Activated CD4-positive, alpha-beta T cell treated with anti-CD3 and anti-CD28 coated beads, Interleukin-2, amount 10 ng/mL, durations not matched to agents 7 days and 5 days (primary cell): ENCODE measurements around the gene ANKLE1. TPM values are rescaled to one million over a fixed set of nuclear protein-coding genes. Genes with fewer than 3 reads are reported as not detected.
"Not testable (repeated sequence)": the region's sequence is repeated elsewhere in the genome, so short reads cannot be mapped to it uniquely, and the experiment has no call there.

ENCODE experiments used
- CTCF ChIA-PET: fragments of 350-600 bp; sonication (Branson Sonifier 250); formaldehyde crosslinking; loops from one replicate; lab custom pipeline; 2021; ENCODE audit warnings: antibody characterized with exemption; lab: Charles Lee
- POLR2A ChIA-PET: fragments of 350-600 bp; sonication (Branson Sonifier 250); formaldehyde crosslinking; loops from one replicate; lab custom pipeline; 2021; ENCODE audit warnings: antibody characterized with exemption; lab: Charles Lee
- DNase-seq: peaks from one replicate; pipeline ENCODE4 v3.0.0-alpha.2; 2020
- H3K27ac Mint-ChIP-seq: one replicate; pipeline ENCODE4 v1.8.0; 2021; ENCODE audit warnings: mild to moderate bottlenecking, moderate library complexity, mixed read lengths
- H3K27me3 Mint-ChIP-seq: one replicate; pipeline ENCODE4 v1.8.0; 2021; ENCODE audit warnings: mixed read lengths
- H3K36me3 Mint-ChIP-seq: one replicate; pipeline ENCODE4 v1.8.0; 2021; ENCODE audit warnings: low read depth, mixed read lengths
- H3K4me1 Mint-ChIP-seq: one replicate; pipeline ENCODE4 v1.8.0; 2021; ENCODE audit warnings: mixed read lengths
- H3K4me3 Mint-ChIP-seq: one replicate; pipeline ENCODE4 v1.8.0; 2021; ENCODE audit warnings: mild to moderate bottlenecking, moderate library complexity, mixed read lengths
- H3K9me3 Mint-ChIP-seq: one replicate; pipeline ENCODE4 v1.8.0; 2021; ENCODE audit warnings: mixed read lengths
- total RNA-seq, 2 experiments: library from RNA; stranded (reverse); gene quantifications; one replicate each; pipeline ENCODE4 v1.2.3, GENCODE V29; 2021

Gene ANKLE1
- total RNA-seq, 2 experiments from 2014 or later: 1.7 to 1.9 TPM

GRCh38 chr19:17294051-17294891 is 12.6 kb downstream of the ANKLE1 start:
- POLR2A ChIA-PET: interaction anchor here (0.6 kb wide), 1 partner anchor 43 kb away, joined by 3 read pairs; no protein-coding TSS in a partner anchor

GRCh38 chr19:17295551-17295950 is 13.8 kb downstream of the ANKLE1 start:
- H3K27ac Mint-ChIP-seq, H3K9me3 Mint-ChIP-seq, H3K4me3 Mint-ChIP-seq, H3K27me3 Mint-ChIP-seq, H3K36me3 Mint-ChIP-seq, H3K4me1 Mint-ChIP-seq, DNase-seq, POLR2A ChIA-PET: not testable (repeated sequence)
- CTCF ChIA-PET: interaction anchor here (1.1 to 2.5 kb wide), 2 partner anchors 12 to 29 kb away, joined by 3 to 9 read pairs; partner anchors contain the start of gene BABAM1

More at GRCh38 chr19:17294051-17294891, 12.6 kb downstream of the ANKLE1 start:
- Mint-ChIP-seq H3K27ac (no peak overlapping the region), H3K36me3 (peaks cover 9% of the 10 kb centered on the region), H3K27me3 (peaks cover 3% of the 10 kb centered on the region), H3K9me3 (no peaks in the 10 kb centered on the region), H3K4me3 (no peak overlapping the region), H3K4me1 (peaks cover 11% of the 10 kb centered on the region)
- CTCF ChIA-PET: interaction anchor here (0.5 to 2.5 kb wide), 5 partner anchors 9 to 287 kb away, joined by 3 to 9 read pairs (median 3); partner anchors contain the start of genes ABHD8 and BABAM1
- peak; percentile 51 for DNase-seq

- peaks cover 11% of the 10 kb centered on the region for H3K36me3 Mint-ChIP-seq
- H3K4me3 Mint-ChIP-seq: no peak overlapping the region
- no peak overlapping the region for H3K27ac Mint-ChIP-seq
- no peak for DNase-seq
- no peaks in the 10 kb centered on the region for H3K9me3 Mint-ChIP-seq
- CTCF ChIA-PET: interaction anchor here (0.5 to 2.5 kb wide), 4 partner anchors 10 to 30 kb away, joined by 3 to 9 read pairs (median 4); partner anchors contain the start of gene BABAM1
- POLR2A ChIA-PET: no interaction called here
- H3K4me1 Mint-ChIP-seq: peaks cover 9% of the 10 kb centered on the region
- H3K27me3 Mint-ChIP-seq: no peaks in the 10 kb centered on the region
Observed at GRCh38 chr19:17296273-17296672, 14.6 kb downstream of the ANKLE1 start.

- Mint-ChIP-seq H3K27me3 (no peaks in the 10 kb centered on the region), H3K36me3 (peaks cover 11% of the 10 kb centered on the region), H3K27ac (no peak overlapping the region), H3K9me3 (no peaks in the 10 kb centered on the region), H3K4me3 (no peak overlapping the region), H3K4me1 (peaks cover 10% of the 10 kb centered on the region)
- no peak for DNase-seq
- POLR2A ChIA-PET: no interaction called here
- CTCF ChIA-PET: interaction anchor here (1.4 kb wide), 1 partner anchor 16 kb away, joined by 4 read pairs; no protein-coding TSS in a partner anchor
Observed at GRCh38 chr19:17296976-17297375, 15.3 kb downstream of the ANKLE1 start.

GRCh38 chr19:17300992-17301619 is 19.4 kb downstream of the ANKLE1 start:
- Mint-ChIP-seq H3K27me3 (no peaks in the 10 kb centered on the region), H3K9me3 (no peaks in the 10 kb centered on the region), H3K4me1 (peaks cover 29% of the 10 kb centered on the region), H3K27ac (no peak overlapping the region), H3K36me3 (peaks cover 11% of the 10 kb centered on the region), H3K4me3 (no peak overlapping the region)
- POLR2A ChIA-PET: no interaction called here
- CTCF ChIA-PET: interaction anchor here (0.8 to 1.0 kb wide), 2 partner anchors 10 to 42 kb away, joined by 3 to 5 read pairs; no protein-coding TSS in a partner anchor
- DNase-seq: no peak

- H3K36me3 Mint-ChIP-seq: peaks cover 11% of the 10 kb centered on the region
- ChIA-PET POLR2A (no interaction called here), CTCF (interaction anchor here (1.6 to 3.1 kb wide), 2 partner anchors 8 to 11 kb away, joined by 3 to 19 read pairs; no protein-coding TSS in a partner anchor)
- DNase-seq: no peak
- peaks cover 36% of the 10 kb centered on the region for H3K4me1 Mint-ChIP-seq
- H3K9me3 Mint-ChIP-seq: no peaks in the 10 kb centered on the region
- H3K27me3 Mint-ChIP-seq: no peaks in the 10 kb centered on the region
- H3K27ac Mint-ChIP-seq: peak overlapping the region; percentile 54
- H3K4me3 Mint-ChIP-seq: peak overlapping the region; percentile 68
Observed at GRCh38 chr19:17302391-17303166, 20.9 kb downstream of the ANKLE1 start.

- ChIA-PET CTCF (interaction anchor here (0.5 to 3.1 kb wide), 7 partner anchors 9 to 126 kb away, joined by 3 to 19 read pairs (median 3); partner anchors contain the start of genes ANKLE1 and USE1), POLR2A (interaction anchor here (0.6 to 0.7 kb wide), 2 partner anchors 36 to 546 kb away, joined by 3 to 10 read pairs; partner anchors contain the start of gene BABAM1)
- H3K27me3 Mint-ChIP-seq: no peaks in the 10 kb centered on the region
- H3K4me3 Mint-ChIP-seq: peak within 1 kb of the TSS; percentile 68
- no peaks in the 10 kb centered on the region for H3K9me3 Mint-ChIP-seq
- H3K36me3 Mint-ChIP-seq: peaks cover 7% of the 10 kb centered on the region
- peak; percentile 95 for DNase-seq
- H3K4me1 Mint-ChIP-seq: peaks cover 41% of the 10 kb centered on the region
- peak within 1 kb of the TSS; percentile 81 for H3K27ac Mint-ChIP-seq
Observed at GRCh38 chr19:17303167-17303939, 21.7 kb downstream of the ANKLE1 start, which contains the start of gene ABHD8. Gene ABHD8, minus strand, starts transcription at chr19:17303425. Its CDS starts 1,809 bp downstream, at chr19:17301616.

GRCh38 chr19:17303940-17304267 is 22.2 kb downstream of the ANKLE1 start:
- POLR2A ChIA-PET: interaction anchor here (0.6 to 0.7 kb wide), 2 partner anchors 37 to 546 kb away, joined by 3 to 10 read pairs; partner anchors contain the start of gene BABAM1

GRCh38 chr19:17304386-17305215 is 22.9 kb downstream of the ANKLE1 start:
- DNase-seq: no peak
- CTCF ChIA-PET: interaction anchor here (0.5 to 3.1 kb wide), 17 partner anchors 10 to 628 kb away, joined by 3 to 19 read pairs (median 4); partner anchors contain the start of genes ANKLE1, BABAM1, BST2 and MVB12A
- Mint-ChIP-seq H3K4me3 (peak overlapping the region; percentile 91), H3K27me3 (no peaks in the 10 kb centered on the region), H3K27ac (peak overlapping the region; percentile 94), H3K9me3 (no peaks in the 10 kb centered on the region), H3K4me1 (peaks cover 47% of the 10 kb centered on the region), H3K36me3 (peaks cover 4% of the 10 kb centered on the region)
- POLR2A ChIA-PET: interaction anchor here (0.6 to 0.7 kb wide), 3 partner anchors 37 to 545 kb away, joined by 3 to 10 read pairs (median 5); partner anchors contain the start of gene BABAM1

More at GRCh38 chr19:17303940-17304267, 22.2 kb downstream of the ANKLE1 start:
- DNase-seq: no peak
- peaks cover 42% of the 10 kb centered on the region for H3K4me1 Mint-ChIP-seq
- H3K4me3 Mint-ChIP-seq: peak overlapping the region; percentile 68
- peaks cover 3% of the 10 kb centered on the region for H3K36me3 Mint-ChIP-seq
- H3K9me3 Mint-ChIP-seq: no peaks in the 10 kb centered on the region
- CTCF ChIA-PET: interaction anchor here (0.5 to 3.1 kb wide), 8 partner anchors 9 to 125 kb away, joined by 3 to 19 read pairs (median 4); partner anchors contain the start of genes ANKLE1 and USE1
- no peak overlapping the region for H3K27ac Mint-ChIP-seq
- H3K27me3 Mint-ChIP-seq: no peaks in the 10 kb centered on the region

GRCh38 chr19:17305216-17305516 is 23.5 kb downstream of the ANKLE1 start:
- no peaks in the 10 kb centered on the region for H3K9me3 Mint-ChIP-seq
- ChIA-PET POLR2A (interaction anchor here (0.6 kb wide), 1 partner anchor 116 kb away, joined by 5 read pairs; no protein-coding TSS in a partner anchor), CTCF (interaction anchor here (0.6 to 3.1 kb wide), 13 partner anchors 11 to 629 kb away, joined by 3 to 19 read pairs (median 4); partner anchors contain the start of genes ANKLE1, BABAM1, BST2 and MVB12A)
- peak overlapping the region; percentile 94 for H3K27ac Mint-ChIP-seq
- H3K27me3 Mint-ChIP-seq: no peaks in the 10 kb centered on the region
- no peak for DNase-seq
- H3K4me3 Mint-ChIP-seq: peak overlapping the region; percentile 91
- peaks cover 49% of the 10 kb centered on the region for H3K4me1 Mint-ChIP-seq
- peaks cover 4% of the 10 kb centered on the region for H3K36me3 Mint-ChIP-seq
